HepG2 (cell line): ENCODE measurements around the gene WDR83. TPM values are rescaled to one million over a fixed set of nuclear protein-coding genes. Genes with fewer than 3 reads are reported as not detected.

ENCODE experiments used
- ELF4 ChIP-seq: sonication (generic); formaldehyde crosslinking; IDR thresholded peaks from 2 replicates; pipeline ENCODE4 v1.5.0; 2020; ENCODE audit warnings: missing genetic modification reagents, mild to moderate bottlenecking, moderate library complexity, borderline replicate concordance
- GLI4 ChIP-seq: sonication (generic); formaldehyde crosslinking; IDR thresholded peaks from 2 replicates; pipeline ENCODE4 v1.5.1; 2020; ENCODE audit warnings: missing genetic modification reagents, mild to moderate bottlenecking, moderate library complexity, borderline replicate concordance
- HIVEP1 ChIP-seq: sonication (generic); formaldehyde crosslinking; IDR thresholded peaks from 2 replicates; pipeline ENCODE4 v1.4.0; 2020; ENCODE audit warnings: mild to moderate bottlenecking, missing genetic modification reagents
- HNRNPL ChIP-seq: fragments of 200-400 bp; formaldehyde crosslinking; IDR thresholded peaks from 2 replicates; pipeline ENCODE4 v1.6.1; 2017; ENCODE audit warnings: mild to moderate bottlenecking, low read depth, low read length
- HNRNPUL1 ChIP-seq: fragments of 200-400 bp; formaldehyde crosslinking; IDR thresholded peaks from 2 replicates; pipeline ENCODE4 v1.6.1; 2017; ENCODE audit warnings: low read depth, mild to moderate bottlenecking, low read length, moderate library complexity
- IKZF4 ChIP-seq: sonication (generic); formaldehyde crosslinking; IDR thresholded peaks from 2 replicates; pipeline ENCODE4 v1.5.1; 2020; ENCODE audit warnings: borderline replicate concordance, mild to moderate bottlenecking, low read depth, missing genetic modification reagents; ENCODE audit errors: not compliant biosample characterization
- NR2F6 ChIP-seq, 2 experiments: IDR thresholded peaks; 2 replicates each; pipeline ENCODE4 v1.6.1; 2016; ENCODE audit warnings: antibody characterized with exemption in 1 of 2, mild to moderate bottlenecking in 1 of 2
- SP140L ChIP-seq: sonication (generic); formaldehyde crosslinking; IDR thresholded peaks from 2 replicates; pipeline ENCODE4 v1.4.0; 2020; ENCODE audit warnings: missing genetic modification reagents, borderline replicate concordance
- TBX2 ChIP-seq: sonication (generic); formaldehyde crosslinking; IDR thresholded peaks from 2 replicates; pipeline ENCODE4 v1.5.0; 2020; ENCODE audit warnings: missing genetic modification reagents, mild to moderate bottlenecking, borderline replicate concordance
- ZNF180 ChIP-seq: sonication (generic); formaldehyde crosslinking; IDR thresholded peaks from 2 replicates; pipeline ENCODE4 v1.4.0; 2020; ENCODE audit warnings: low read depth, missing genetic modification reagents, borderline replicate concordance
- ZNF350 ChIP-seq: sonication (generic); formaldehyde crosslinking; IDR thresholded peaks from 2 replicates; pipeline ENCODE4 v1.4.0; 2020; ENCODE audit warnings: mild to moderate bottlenecking, low read depth, missing genetic modification reagents, borderline replicate concordance
- ZNF776 ChIP-seq: sonication (generic); formaldehyde crosslinking; IDR thresholded peaks from 2 replicates; pipeline ENCODE4 v1.4.0; 2020; ENCODE audit warnings: mild to moderate bottlenecking, missing genetic modification reagents
- ZNF839 ChIP-seq: sonication (generic); formaldehyde crosslinking; IDR thresholded peaks from 2 replicates; pipeline ENCODE4 v1.4.0; 2020; ENCODE audit warnings: missing genetic modification reagents, mild to moderate bottlenecking, borderline replicate concordance
- ZNF879 ChIP-seq: sonication (generic); formaldehyde crosslinking; IDR thresholded peaks from 2 replicates; pipeline ENCODE4 v1.8.1; 2023; ENCODE audit warnings: missing genetic modification reagents
- polyA plus RNA-seq, 8 experiments: library from polyadenylated mRNA; depleted of rRNA in 3 of 8; stranded (reverse) in 7 of 8; unstranded in 1 of 8; fragments of >200 nt; fragmentation: Illumina TruSeq in 4 of 8; extraction: Trizol in 4 of 8; gene quantifications; 2 replicates each; pipeline versions ENCODE4 v1.2.1 to v1.2.3, GENCODE V29; 2011 to 2016; ENCODE audit warnings: low read depth in 4 of 8, missing spikeins in 1 of 8, mixed read lengths in 1 of 8; ENCODE audit not compliant: insufficient read depth in 1 of 8
- total RNA-seq, 5 experiments: library from RNA; depleted of rRNA; stranded (reverse); fragments of >200 nt; fragmentation: Illumina TruSeq; extraction: Trizol; gene quantifications; 2 replicates each; pipeline ENCODE4 v1.2.3, GENCODE V29; 2016; ENCODE audit warnings: low read depth in 1 of 5
- TF ChIP-seq, protein P1 (sequence below): sonication (generic); formaldehyde crosslinking; IDR thresholded peaks from 2 replicates; pipeline ENCODE4 v1.9.0; 2022; ENCODE audit warnings: low read depth, missing genetic modification reagents
- TF ChIP-seq, protein P2 (sequence below): IDR thresholded peaks from 2 replicates; pipeline ENCODE4 v1.4.0; 2020; ENCODE audit warnings: mild to moderate bottlenecking, missing genetic modification reagents
- TF ChIP-seq, protein P3 (sequence below): IDR thresholded peaks from 2 replicates; pipeline ENCODE4 v1.6.1; 2016; ENCODE audit warnings: low read depth
- TF ChIP-seq, protein P4 (sequence below): sonication (generic); formaldehyde crosslinking; IDR thresholded peaks from 2 replicates; pipeline ENCODE4 v1.8.0; 2022; ENCODE audit warnings: mild to moderate bottlenecking, missing genetic modification reagents, borderline replicate concordance

Gene WDR83
- total and polyA plus RNA-seq, 2 of the 13 experiments (the other 11 are each of a cell fraction or from before 2014, with no cell fraction given), result 4.5 to 10.7 TPM

DNA sequence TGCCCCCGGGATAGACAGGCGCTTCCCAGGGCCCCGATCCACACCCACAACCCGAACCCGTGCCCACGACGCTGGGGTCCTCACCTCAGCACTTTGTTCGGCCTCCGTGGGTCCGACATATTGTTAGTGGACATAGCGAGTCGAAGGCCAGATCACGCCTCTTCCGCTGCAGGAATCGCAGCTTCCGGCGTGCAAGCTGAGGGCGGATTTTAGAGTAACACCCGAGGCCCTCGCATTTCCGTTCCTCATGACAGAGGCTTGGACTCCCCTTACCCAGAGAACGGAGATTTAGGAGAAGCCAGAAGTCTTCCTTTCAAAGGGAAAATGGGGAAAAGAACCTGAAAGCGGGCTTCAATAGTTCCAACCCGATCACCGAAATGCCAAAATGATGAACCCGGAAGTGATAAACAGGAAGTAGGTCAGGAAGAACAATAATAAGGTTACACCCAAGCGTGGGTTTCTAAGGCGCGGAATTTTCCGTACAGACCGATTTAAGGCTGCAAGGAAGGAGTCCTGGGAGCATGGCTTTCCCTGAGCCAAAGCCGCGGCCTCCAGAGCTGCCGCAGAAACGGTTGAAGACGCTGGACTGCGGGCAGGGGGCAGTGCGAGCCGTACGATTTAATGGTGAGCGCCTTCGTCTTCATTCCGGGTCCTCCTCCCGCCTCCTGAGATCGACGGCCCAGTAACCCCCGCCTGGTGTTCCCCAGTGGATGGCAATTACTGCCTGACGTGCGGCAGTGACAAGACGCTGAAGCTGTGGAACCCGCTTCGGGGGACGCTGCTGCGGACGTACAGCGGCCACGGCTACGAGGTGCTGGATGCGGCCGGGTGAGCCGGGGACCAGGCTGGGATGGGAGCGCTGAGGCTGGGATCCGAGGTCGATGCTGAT is 2.9 kb downstream of the WDR83 start (continued):
- TF ChIP-seq TBX2 (CRISPR knock-in tag) (peak; percentile 57), NR2F6 (IDR thresholded peaks at IDR 0.05) (no peak), NR2F6 (CRISPR knock-in tag; IDR thresholded peaks at IDR 0.05) (no peak), ZNF350 (peak; percentile 62; the same call in 1 of the 2 replicates), HIVEP1 (0 out of 2 replicates have a peak, but pooled peaks have one; percentile 8), HNRNPL (0 out of 2 replicates have a peak, but pooled peaks have one; percentile 30), ZNF839 (0 out of 2 replicates have a peak, but pooled peaks have one; percentile 35), ZNF879 (CRISPR knock-in tag) (no peak), ELF4 (peak; percentile 99), IKZF4 (CRISPR knock-in tag) (no peak), ZNF776 (CRISPR knock-in tag) (no peak; the same call in 1 of the 2 replicates), SP140L (CRISPR knock-in tag) (no peak), HNRNPUL1 (no peak), ZNF180 (no peak), GLI4 (CRISPR knock-in tag) (0 out of 2 replicates have a peak, but pooled peaks have one; percentile 73)
- TF ChIP-seq, protein P1, sequence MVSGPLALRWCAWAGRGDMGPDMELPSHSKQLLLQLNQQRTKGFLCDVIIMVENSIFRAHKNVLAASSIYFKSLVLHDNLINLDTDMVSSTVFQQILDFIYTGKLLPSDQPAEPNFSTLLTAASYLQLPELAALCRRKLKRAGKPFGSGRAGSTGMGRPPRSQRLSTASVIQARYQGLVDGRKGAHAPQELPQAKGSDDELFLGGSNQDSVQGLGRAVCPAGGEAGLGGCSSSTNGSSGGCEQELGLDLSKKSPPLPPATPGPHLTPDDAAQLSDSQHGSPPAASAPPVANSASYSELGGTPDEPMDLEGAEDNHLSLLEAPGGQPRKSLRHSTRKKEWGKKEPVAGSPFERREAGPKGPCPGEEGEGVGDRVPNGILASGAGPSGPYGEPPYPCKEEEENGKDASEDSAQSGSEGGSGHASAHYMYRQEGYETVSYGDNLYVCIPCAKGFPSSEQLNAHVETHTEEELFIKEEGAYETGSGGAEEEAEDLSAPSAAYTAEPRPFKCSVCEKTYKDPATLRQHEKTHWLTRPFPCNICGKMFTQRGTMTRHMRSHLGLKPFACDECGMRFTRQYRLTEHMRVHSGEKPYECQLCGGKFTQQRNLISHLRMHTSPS (CRISPR knock-in tag), result no peak
- TF ChIP-seq, protein P2, sequence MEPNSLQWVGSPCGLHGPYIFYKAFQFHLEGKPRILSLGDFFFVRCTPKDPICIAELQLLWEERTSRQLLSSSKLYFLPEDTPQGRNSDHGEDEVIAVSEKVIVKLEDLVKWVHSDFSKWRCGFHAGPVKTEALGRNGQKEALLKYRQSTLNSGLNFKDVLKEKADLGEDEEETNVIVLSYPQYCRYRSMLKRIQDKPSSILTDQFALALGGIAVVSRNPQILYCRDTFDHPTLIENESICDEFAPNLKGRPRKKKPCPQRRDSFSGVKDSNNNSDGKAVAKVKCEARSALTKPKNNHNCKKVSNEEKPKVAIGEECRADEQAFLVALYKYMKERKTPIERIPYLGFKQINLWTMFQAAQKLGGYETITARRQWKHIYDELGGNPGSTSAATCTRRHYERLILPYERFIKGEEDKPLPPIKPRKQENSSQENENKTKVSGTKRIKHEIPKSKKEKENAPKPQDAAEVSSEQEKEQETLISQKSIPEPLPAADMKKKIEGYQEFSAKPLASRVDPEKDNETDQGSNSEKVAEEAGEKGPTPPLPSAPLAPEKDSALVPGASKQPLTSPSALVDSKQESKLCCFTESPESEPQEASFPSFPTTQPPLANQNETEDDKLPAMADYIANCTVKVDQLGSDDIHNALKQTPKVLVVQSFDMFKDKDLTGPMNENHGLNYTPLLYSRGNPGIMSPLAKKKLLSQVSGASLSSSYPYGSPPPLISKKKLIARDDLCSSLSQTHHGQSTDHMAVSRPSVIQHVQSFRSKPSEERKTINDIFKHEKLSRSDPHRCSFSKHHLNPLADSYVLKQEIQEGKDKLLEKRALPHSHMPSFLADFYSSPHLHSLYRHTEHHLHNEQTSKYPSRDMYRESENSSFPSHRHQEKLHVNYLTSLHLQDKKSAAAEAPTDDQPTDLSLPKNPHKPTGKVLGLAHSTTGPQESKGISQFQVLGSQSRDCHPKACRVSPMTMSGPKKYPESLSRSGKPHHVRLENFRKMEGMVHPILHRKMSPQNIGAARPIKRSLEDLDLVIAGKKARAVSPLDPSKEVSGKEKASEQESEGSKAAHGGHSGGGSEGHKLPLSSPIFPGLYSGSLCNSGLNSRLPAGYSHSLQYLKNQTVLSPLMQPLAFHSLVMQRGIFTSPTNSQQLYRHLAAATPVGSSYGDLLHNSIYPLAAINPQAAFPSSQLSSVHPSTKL (CRISPR knock-in tag), result no peak
- TF ChIP-seq, protein P3, sequence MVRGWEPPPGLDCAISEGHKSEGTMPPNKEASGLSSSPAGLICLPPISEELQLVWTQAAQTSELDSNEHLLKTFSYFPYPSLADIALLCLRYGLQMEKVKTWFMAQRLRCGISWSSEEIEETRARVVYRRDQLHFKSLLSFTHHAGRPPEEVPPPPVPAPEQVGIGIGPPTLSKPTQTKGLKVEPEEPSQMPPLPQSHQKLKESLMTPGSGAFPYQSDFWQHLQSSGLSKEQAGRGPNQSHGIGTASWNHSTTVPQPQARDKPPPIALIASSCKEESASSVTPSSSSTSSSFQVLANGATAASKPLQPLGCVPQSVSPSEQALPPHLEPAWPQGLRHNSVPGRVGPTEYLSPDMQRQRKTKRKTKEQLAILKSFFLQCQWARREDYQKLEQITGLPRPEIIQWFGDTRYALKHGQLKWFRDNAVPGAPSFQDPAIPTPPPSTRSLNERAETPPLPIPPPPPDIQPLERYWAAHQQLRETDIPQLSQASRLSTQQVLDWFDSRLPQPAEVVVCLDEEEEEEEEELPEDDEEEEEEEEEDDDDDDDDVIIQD (CRISPR knock-in tag), result no peak
- TF ChIP-seq, protein P4, sequence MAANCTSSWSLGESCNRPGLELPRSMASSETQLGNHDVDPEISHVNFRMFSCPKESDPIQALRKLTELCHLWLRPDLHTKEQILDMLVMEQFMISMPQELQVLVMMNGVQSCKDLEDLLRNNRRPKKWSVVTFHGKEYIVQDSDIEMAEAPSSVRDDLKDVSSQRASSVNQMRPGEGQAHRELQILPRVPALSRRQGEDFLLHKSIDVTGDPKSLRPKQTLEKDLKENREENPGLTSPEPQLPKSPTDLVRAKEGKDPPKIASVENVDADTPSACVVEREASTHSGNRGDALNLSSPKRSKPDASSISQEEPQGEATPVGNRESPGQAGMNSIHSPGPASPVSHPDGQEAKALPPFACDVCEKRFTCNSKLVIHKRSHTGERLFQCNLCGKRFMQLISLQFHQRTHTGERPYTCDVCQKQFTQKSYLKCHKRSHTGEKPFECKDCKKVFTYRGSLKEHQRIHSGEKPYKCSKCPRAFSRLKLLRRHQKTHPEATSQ (CRISPR knock-in tag), result no peak
